ENCODE results near the gene CNTNAP1. TPM values are rescaled to one million over a fixed set of nuclear protein-coding genes. Genes with fewer than 3 reads are reported as not detected.

Gene CNTNAP1
- total and polyA plus RNA-seq, 9 of the 15 experiments (the other 6 are each of a cell fraction or from before 2014, with no cell fraction given): 0.10 to 1.8 (median 0.62) TPM

DNA sequence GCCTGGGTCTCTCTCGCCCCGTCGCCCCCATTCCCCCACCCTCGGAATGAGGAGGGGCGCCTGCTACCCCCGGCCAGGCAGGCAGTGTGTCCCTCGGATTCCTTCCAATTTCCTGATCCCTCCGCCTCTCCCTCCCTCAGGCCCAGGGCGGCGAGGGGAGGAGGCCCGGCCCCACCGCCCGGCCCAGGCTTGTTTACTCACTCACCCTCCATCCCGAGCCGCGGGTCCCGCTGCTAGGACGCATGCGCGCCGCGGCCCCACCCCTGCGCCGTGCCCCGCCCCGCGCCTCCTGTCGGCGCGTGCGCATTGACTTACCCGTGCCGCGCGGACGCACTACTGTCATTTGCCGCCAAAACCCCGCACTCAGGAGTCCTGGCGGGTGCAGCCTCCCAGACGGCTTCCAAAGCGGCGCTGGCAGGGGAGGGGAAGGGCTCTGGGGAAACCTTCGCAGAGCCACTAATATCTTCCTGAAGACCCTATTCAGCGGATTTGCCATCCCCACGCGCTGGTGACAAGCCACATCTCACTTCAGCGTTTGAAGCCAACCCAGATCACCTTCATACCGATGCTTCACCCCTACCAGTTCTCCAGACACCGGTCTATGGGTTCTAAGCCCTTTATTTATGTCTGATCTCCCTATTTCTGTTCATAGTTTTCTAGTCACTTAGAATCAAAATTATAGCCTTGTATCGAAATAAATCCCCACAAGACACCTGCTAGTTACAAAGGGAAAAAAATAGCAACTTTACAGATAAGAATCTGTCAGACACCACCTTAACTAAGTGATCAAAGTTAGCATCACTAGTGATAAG is 62.7 kb downstream of the CNTNAP1 start, which contains the start of gene EZH1 (continued):
- no peak for TF ChIP-seq RREB1 (CRISPR knock-in tag; IDR thresholded peaks at IDR 0.05)
- 0 out of 2 replicates have a peak, but pooled peaks have one; percentile 3 for TF ChIP-seq JUND (IDR thresholded peaks at IDR 0.05; ENCODE audit: borderline replicate concordance, low read depth, low read length)
- TF ChIP-seq JUND (tag; IDR thresholded peaks at IDR 0.05; ENCODE audit: borderline replicate concordance, low read depth, low read length): peak; percentile 25; the same call in 1 of the 3 replicates
- TF ChIP-seq, protein P1, sequence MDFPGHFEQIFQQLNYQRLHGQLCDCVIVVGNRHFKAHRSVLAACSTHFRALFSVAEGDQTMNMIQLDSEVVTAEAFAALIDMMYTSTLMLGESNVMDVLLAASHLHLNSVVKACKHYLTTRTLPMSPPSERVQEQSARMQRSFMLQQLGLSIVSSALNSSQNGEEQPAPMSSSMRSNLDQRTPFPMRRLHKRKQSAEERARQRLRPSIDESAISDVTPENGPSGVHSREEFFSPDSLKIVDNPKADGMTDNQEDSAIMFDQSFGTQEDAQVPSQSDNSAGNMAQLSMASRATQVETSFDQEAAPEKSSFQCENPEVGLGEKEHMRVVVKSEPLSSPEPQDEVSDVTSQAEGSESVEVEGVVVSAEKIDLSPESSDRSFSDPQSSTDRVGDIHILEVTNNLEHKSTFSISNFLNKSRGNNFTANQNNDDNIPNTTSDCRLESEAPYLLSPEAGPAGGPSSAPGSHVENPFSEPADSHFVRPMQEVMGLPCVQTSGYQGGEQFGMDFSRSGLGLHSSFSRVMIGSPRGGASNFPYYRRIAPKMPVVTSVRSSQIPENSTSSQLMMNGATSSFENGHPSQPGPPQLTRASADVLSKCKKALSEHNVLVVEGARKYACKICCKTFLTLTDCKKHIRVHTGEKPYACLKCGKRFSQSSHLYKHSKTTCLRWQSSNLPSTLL (IDR thresholded peaks at IDR 0.05): no peak
- no peak for TF ChIP-seq ZNF717 (CRISPR knock-in tag; IDR thresholded peaks at IDR 0.05)
- no peak for TF ChIP-seq TARDBP (IDR thresholded peaks at IDR 0.05)
- TF ChIP-seq POLR2G (IDR thresholded peaks at IDR 0.05; ENCODE audit: low read depth, low read length): peak; percentile 91
- TF ChIP-seq, protein P2, sequence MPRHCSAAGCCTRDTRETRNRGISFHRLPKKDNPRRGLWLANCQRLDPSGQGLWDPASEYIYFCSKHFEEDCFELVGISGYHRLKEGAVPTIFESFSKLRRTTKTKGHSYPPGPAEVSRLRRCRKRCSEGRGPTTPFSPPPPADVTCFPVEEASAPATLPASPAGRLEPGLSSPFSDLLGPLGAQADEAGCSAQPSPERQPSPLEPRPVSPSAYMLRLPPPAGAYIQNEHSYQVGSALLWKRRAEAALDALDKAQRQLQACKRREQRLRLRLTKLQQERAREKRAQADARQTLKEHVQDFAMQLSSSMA (CRISPR knock-in tag; IDR thresholded peaks at IDR 0.05): no peak
- TF ChIP-seq HEY1 (CRISPR knock-in tag; IDR thresholded peaks at IDR 0.05; ENCODE audit: borderline replicate concordance): no peak
- TF ChIP-seq RBM39 (optimal IDR thresholded peaks at IDR 0.05; ENCODE audit: low read depth, low read length): no peak
- no peak for TF ChIP-seq EP300 (IDR thresholded peaks at IDR 0.05; ENCODE audit: low read length)
- TF ChIP-seq RBBP5 (IDR thresholded peaks at IDR 0.05; ENCODE audit: borderline replicate concordance, insufficient read depth, low read length, poor library complexity, severe bottlenecking): no peak
- TF ChIP-seq RFX1 (IDR thresholded peaks at IDR 0.05): no peak
- TF ChIP-seq ESRRA (IDR thresholded peaks at IDR 0.05; ENCODE audit: borderline replicate concordance, low read depth): no peak
- TF ChIP-seq FOXK2 (conservative IDR thresholded peaks at IDR 0.05 in 1 of 2, IDR thresholded peaks at IDR 0.05 in 1 of 2; ENCODE audit: low read depth in 2 of 2): peak; percentile 95 to 97
- no peak for TF ChIP-seq ADNP (tag; IDR thresholded peaks at IDR 0.05)
- TF ChIP-seq ZFPM2 (CRISPR knock-in tag; IDR thresholded peaks at IDR 0.05): no peak
- TF ChIP-seq MEF2A (IDR thresholded peaks at IDR 0.05; ENCODE audit: control insufficient read depth, low read depth, low read length): no peak
- TF ChIP-seq ZNF124 (CRISPR knock-in tag; IDR thresholded peaks at IDR 0.05): no peak
- TF ChIP-seq CBFA2T3 (IDR thresholded peaks at IDR 0.05): no peak
- no peak for TF ChIP-seq ZBTB8A (IDR thresholded peaks at IDR 0.05; ENCODE audit: partially characterized antibody)

Measured in K562 (cell line).